Measurements from ENCODE around the gene RTRAF. TPM values are rescaled to one million over a fixed set of nuclear protein-coding genes. Genes with fewer than 3 reads are reported as not detected.

Gene RTRAF
- total and polyA plus RNA-seq, 10 of the 15 experiments (the other 5 are each of a cell fraction or from before 2014, with no cell fraction given), result 248 to 540 (median 368) TPM

DNA sequence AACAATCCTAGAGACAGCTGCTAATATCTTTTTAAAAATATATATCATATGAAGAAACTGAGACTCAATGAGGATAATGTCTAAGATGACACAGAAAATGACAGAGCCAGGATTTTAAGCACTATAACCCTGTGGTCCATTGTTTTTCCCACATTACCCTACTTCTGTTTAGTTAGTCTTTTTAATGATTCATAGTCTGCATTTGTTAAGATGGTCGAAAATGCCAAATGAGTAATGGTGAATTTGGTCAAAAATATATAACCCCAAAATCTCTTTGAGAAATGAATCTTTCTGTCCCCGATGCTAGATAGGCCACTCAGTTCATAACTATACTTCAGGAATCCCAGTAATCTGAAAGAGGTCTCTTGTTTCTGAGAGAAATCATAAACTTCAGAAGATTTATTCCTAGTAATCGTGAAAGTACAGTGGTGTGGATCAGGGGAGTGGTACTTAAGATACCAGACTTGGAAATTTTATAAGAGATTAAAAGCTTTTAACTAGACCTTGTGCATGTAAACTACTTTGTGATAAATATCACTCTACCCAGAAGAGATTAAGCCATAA, 10.8 kb downstream of the RTRAF start (continued):
- TF ChIP-seq, protein P1, sequence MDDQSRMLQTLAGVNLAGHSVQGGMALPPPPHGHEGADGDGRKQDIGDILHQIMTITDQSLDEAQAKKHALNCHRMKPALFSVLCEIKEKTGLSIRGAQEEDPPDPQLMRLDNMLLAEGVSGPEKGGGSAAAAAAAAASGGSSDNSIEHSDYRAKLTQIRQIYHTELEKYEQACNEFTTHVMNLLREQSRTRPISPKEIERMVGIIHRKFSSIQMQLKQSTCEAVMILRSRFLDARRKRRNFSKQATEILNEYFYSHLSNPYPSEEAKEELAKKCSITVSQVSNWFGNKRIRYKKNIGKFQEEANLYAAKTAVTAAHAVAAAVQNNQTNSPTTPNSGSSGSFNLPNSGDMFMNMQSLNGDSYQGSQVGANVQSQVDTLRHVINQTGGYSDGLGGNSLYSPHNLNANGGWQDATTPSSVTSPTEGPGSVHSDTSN (IDR thresholded peaks at IDR 0.05; ENCODE audit: insufficient replicate concordance, low read depth, low read length), result no peak
- TF ChIP-seq SMAD5 (IDR thresholded peaks at IDR 0.05; ENCODE audit: low read depth), result no peak
- TF ChIP-seq, protein P2, sequence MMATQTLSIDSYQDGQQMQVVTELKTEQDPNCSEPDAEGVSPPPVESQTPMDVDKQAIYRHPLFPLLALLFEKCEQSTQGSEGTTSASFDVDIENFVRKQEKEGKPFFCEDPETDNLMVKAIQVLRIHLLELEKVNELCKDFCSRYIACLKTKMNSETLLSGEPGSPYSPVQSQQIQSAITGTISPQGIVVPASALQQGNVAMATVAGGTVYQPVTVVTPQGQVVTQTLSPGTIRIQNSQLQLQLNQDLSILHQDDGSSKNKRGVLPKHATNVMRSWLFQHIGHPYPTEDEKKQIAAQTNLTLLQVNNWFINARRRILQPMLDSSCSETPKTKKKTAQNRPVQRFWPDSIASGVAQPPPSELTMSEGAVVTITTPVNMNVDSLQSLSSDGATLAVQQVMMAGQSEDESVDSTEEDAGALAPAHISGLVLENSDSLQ (IDR thresholded peaks at IDR 0.05), result no peak
- TF ChIP-seq PML (IDR thresholded peaks at IDR 0.05; ENCODE audit: low read length), result no peak

DNA sequence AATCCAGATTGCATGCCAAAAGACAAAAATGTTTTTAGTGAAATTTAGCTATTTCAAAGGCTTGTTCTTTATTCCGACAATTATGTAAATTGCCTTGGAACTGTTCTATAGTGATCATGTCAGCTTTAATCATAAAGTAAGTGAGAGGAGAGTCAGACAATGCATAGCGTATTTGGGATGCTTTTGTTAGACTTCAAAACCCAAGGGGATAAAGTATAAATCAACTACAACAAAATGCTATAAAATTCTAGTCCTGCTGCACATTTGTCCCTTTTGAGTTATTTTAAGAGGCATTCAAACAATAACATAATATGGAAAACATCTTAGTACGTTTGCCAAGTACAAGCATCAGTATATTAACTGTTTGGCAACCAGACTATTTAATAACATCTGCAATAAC, 11.3 kb downstream of the RTRAF start:
- Histone ChIP-seq H3K4me1 (ENCODE audit: control insufficient read depth, insufficient read depth, low read length) (no peaks in the 10 kb centered on the region), H3K79me2 (ENCODE audit: control insufficient read depth, insufficient read depth, low read length) (peaks cover 6% of the 10 kb centered on the region), H2AFZ (ENCODE audit: control insufficient read depth, low read depth, low read length) (no peak overlapping the region), H3K9ac (ENCODE audit: control insufficient read depth, insufficient read depth, low read length) (no peak overlapping the region), H3K36me3 (ENCODE audit: control insufficient read depth in 2 of 2, insufficient read depth in 2 of 2, low read length in 1 of 2) (peaks cover 6 to 39% of the 10 kb centered on the region in 2 experiments), H3K4me2 (ENCODE audit: control insufficient read depth, insufficient read depth) (no peak overlapping the region), H3K9me3 (replicated peaks; ENCODE audit: control insufficient read depth, insufficient read depth, low read length) (no peaks in the 10 kb centered on the region), H3K4me3 (no peak overlapping the region), H3K27ac (ENCODE audit: control insufficient read depth, insufficient read depth) (no peak overlapping the region), H3K27me3 (replicated peaks in 1 of 2; ENCODE audit: control insufficient read depth in 2 of 2, insufficient read depth in 2 of 2, low read length in 1 of 2) (no peaks in the 10 kb centered on the region), H4K20me1 (ENCODE audit: control insufficient read depth, insufficient read depth) (no peaks in the 10 kb centered on the region; the same call in 1 of the 2 replicates)
- 97% methylated on average over 3 of the region's 3 CpGs for WGBS (ENCODE audit: insufficient coverage, insufficient replicate concordance, low lambda C conversion rate, missing lambda C conversion rate)
- SMC1A ChIA-PET (ENCODE audit: uncharacterized antibody, unreplicated experiment), result interaction anchor here (1.3 kb wide), 1 partner anchor 9 kb away, joined by 3 read pairs; no protein-coding TSS in a partner anchor
- in situ Hi-C loops (cut with MboI), result no loop called here
- CTCF ChIA-PET, result no interaction called here
- BruUV-seq (replicated peaks), result no TSS peak
- FAIRE-seq (no peak), DNase-seq (ENCODE audit: low read depth, low spot score) (no peak), ATAC-seq (no peak)
- intact Hi-C loops (cut with micrococcal nuclease; ENCODE audit: unreplicated experiment), result no loop called here
- RAD21 ChIA-PET (ENCODE audit: unreplicated experiment), result interaction anchor here (1.0 kb wide), 1 partner anchor 273 kb away, joined by 3 read pairs; no protein-coding TSS in a partner anchor
- POLR2A ChIA-PET, result no interaction called here
- TF ChIP-seq ZNF622 (IDR thresholded peaks at IDR 0.05), result no peak
